Stimulated activated CD4-positive, alpha-beta T cell treated with anti-CD3 and anti-CD28 coated beads, Interleukin-12 subunit alpha, Interleukin-12 subunit beta, amount 100 ng/mL, for 48 hours (primary cell): ENCODE measurements around the gene FCAR.
"Not testable (repeated sequence)": the region's sequence is repeated elsewhere in the genome, so short reads cannot be mapped to it uniquely, and the experiment has no call there.

Source experiments
- DNase-seq, 3 donors: peaks; one replicate each; pipeline ENCODE4 v3.0.0-alpha.2; 2020; ENCODE audit warnings: low read depth in 2 of 3, low spot score in 1 of 3

The FCAR gene

DNA sequence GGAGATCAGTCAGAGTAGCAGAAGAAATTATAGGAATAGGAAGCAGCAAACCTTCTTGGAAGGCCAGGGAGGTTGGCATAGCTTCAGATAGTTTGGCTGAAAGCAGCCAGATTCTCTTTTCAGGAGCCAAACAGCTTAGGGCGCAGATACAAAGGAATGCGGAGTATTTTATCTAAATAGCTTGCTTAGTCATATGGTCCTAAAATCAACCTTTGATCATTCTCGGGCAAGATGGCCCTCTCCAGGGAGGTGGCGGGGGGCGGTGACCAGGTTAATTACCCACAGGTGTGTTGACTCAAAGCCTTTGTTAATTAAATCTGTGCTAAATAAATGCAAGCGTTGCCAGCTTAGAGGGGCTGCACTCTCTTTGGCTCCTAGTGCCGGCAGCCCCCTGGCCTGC, 19.4 kb downstream of the FCAR start:
- no peak for DNase-seq

DNA sequence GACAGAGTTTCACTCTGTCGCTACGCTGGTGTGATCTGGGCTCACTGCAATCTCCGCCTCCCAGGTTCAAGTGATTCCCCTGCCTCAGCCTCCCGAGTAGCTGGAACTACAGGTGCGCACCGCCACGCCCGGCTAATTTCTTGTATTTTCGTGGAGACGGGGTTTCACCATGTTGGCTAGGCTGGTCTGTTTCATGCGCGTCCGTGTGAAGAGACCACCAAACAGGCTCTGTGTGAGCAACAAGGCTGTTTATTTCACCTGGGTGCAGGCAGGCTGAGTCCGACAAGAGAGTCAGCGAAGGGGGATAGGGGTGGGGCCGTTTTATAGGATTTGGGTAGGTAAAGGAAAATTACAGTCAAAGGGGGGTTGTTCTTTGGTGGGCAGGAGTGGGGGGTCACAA, 20.1 kb downstream of the FCAR start:
- not testable (repeated sequence) for DNase-seq

DNA sequence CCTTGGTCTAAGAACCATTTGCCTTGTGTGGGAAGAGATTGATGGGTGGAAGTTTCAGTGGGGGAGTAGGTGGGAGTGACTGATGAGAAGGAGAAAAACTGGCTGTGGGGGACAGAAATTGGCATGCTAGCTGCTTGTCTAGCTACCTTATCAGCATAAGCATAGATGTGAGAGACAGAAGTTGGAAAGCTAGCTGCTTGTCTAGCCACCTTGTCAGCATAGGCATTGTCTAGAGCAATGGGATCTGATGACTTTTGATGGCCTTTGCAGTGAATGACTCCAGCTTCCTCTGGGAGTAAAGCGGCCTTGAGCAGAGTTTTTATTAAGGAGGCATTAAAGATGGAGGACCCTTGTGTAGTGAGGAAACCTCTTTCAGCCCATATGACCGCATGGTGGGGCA, 22.0 kb downstream of the FCAR start:
- no peak for DNase-seq

DNA sequence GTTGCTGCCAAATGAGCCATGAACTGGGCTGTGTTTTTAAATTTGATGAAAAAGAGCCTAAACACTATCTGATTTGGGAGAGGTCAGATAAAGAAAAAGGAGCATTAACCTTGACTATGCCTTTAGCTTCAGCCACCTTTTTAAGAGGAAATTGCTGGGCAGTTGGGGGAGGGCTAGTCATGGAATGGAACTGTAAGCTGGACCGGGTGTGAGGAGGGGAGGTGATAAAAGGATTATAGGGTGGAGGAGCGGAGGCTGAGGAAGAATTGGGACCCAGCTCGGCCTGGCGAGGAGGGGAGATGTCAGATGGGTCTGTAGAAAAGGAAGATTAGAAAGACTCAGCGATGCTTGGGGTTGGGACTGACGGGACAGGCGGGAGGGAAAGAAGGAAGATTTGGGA, 24.6 kb downstream of the FCAR start:
- DNase-seq: not testable (repeated sequence)

DNA sequence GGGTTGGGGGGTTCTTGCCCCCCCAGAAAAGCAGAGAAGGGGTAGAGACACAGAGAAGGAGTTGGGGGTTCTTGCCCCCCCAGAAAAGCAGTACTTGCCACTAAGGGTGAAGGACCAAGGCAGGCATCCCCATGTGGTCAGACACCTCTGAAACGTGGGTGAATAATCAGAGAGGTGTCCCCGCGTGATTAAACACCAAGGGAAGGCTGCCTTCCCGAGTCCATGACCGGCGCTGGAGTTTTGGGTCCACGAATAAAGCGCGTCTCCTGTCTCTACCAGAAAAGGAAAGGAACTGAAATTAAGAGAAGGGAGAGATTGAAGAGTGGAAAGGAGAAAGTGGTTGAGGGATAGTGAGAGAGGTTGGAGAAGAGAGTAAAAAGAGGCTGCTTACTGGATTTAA, 25.6 kb downstream of the FCAR start:
- DNase-seq: not testable (repeated sequence)

DNA sequence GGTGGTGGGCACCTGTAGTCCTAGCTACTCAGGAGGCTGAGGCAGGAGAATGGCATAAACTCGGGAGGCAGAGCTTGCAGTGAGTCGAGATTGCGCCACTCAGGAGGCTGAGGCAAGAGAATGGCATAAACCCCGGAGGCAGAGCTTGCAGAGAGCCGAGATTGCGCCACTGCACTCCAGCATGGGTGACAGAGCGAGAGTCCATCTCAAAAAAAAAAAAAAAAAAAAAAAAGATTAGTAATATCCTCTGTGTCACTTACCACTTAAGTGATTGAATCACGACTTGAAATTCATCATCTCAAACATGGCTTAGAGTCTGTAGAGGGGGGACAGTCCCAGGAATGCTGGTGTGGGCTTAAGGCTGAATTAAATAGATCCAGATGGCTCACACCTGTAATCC, 27.1 kb downstream of the FCAR start:
- DNase-seq: not testable (repeated sequence)

DNA sequence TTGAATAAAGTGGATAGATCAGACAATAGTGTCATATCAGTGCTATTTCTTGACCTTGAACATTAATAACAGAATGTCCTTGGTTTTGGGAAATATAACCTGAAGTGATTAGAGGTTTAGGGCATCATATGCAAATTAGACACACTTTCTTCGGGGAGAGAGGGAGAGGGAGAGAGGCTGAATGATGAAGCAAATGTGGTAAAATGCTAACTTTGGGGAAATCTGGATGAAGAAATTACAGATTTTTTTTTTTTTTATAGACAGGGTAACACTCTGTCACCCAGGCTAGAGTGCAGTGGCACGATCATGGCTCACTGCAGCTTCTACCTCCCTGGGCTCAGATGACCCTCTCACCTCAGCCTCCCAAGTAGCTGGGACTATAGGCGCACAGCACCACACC, 28.0 kb downstream of the FCAR start:
- no peak for DNase-seq

DNA sequence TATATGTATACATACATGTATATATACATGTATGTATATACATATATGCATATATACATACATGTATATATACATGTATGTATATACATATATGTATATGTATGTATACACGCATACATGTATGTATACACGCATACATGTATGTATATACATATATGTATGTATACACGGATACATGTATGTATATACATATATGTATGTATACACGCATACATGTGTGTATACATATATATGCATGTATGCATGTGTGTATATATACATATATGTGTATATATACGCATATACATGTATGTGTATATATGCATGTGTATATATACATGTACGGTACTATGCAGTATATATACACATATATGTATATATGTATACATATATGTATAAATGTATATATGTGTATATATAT, 29.3 kb downstream of the FCAR start:
- no peak for DNase-seq

DNA sequence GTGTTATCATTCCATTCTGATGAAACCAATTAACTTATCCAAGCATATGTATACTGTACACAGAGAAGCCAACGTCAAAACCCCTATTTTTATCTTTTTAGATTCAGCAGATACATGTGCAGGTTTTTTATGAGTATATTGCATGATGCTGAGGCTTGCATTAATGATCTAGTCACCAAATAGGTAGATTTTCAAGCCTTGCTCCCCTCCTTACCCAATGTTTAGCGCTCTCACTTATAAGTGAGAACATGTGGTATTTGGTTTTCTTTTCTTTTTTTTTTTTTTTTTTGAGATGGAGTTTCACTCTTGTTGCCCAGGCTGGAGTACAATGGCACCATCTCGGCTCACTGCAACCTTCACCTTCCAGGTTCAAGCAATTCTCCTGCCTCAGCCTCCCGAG, 30.2 kb downstream of the FCAR start:
- not testable (repeated sequence) for DNase-seq

DNA sequence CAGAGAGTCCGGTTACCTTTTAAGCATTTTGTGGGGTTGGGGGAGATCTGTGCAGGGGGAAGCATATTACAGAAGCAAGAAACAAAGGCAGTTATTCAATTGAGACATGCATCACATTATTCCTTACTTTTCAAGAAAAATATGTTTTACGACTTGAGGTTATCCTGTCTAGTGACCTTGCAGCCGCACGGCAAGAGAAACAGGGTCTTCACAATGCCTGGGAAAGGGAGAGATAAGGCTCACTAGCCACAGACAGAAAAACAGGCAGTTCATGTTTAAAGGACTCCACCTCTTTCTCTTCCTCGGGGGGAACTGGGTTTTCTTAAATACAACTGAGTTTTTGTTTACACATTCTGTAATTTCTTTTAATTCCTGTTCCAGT, 31.4 kb downstream of the FCAR start:
- no peak for DNase-seq

DNA sequence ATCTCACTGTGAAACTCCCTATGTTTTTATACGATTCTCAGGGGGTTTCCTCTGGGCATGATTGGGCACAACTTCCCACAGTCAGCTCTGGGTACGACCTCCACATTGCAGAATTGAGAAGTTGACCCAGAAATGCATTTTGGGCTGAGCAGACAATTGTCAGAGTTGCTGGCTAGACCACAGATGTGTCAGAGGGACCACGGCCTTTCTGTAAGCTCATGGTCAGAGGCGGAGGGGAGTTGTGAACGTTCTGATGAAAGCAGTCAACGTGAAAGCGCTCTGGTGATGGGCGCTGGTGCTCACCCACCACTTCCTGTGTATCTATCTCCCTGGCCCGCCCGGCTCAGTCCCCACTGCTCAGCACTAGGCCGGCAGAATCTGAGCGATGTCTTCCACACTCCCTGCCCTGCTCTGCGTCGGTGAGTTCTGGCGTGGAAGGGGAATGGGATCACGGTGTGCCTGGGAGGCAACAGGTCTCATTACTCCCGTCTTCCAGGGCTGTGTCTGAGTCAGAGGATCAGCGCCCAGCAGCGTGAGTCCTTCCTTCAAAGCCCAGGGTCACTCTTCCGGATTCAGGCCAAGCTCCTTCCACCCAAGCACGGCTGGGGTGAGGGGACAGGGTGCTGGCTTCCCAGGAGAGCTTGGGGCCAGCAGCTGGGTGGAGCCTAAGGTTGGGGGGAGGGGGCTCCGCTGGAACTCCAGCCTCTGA, 31.9 kb downstream of the FCAR start, which contains the start of gene NCR1:
Gene NCR1 (plus strand): TSS at position 346 of the 709 bp plus-strand sequence. CDS start 40 bp downstream, at position 386.
- DNase-seq: no peak

DNA sequence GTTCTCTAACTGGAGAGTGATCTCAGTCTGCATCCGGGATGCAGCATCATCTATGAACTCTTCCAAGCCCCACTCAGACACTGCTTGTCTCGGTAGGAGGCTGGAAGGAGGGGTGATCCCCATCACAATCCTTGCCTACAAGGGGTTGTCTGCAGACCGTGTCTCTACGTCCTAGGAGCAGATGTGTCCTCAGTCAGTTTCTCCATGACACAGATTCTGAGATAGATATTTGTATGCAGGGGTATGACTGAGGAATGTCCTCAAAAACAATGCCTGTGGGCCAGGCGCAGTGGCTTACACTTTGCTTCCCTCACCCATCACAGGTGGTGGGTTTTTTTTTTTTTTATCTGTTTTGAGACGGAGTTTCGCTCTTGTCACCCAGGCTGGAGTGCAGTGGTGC, 32.8 kb downstream of the FCAR start:
- DNase-seq: no peak

DNA sequence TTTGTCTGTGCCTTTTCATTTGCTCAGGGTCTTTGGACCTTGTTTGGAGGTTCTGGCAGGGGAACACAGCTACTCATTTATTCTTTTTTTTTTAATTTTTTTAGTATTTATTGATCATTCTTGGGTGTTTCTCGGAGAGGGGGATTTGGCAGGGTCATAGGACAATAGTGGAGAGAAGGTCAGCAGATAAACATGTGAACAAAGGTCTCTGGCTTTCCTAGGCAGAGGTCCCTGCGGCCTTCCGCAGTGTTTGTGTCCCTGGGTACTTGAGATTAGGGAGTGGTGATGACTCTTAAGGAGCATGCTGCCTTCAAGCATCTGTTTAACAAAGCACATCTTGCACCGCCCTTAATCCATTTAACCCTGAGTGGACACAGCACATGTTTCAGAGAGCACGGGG, 33.9 kb downstream of the FCAR start:
- not testable (repeated sequence) for DNase-seq

DNA sequence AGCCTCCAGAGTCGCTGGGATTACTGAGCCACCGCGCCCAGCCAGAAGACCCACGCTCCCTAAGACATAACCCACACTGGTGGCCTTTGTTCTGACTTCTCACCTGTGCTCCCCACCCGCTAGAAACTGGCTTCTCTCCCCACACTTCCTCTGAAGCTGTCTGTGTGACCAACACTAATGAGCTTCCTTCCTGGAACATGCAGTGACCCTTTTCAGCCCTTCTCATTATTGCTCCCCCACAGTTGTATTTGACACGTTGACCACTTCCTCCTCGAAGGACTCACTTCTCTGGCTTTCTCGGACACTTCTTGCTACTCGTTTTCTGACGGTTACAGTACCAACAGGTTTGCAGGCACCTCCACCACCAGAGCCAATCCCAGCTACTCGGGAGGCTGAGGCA, 42.8 kb downstream of the FCAR start:
- no peak for DNase-seq

DNA sequence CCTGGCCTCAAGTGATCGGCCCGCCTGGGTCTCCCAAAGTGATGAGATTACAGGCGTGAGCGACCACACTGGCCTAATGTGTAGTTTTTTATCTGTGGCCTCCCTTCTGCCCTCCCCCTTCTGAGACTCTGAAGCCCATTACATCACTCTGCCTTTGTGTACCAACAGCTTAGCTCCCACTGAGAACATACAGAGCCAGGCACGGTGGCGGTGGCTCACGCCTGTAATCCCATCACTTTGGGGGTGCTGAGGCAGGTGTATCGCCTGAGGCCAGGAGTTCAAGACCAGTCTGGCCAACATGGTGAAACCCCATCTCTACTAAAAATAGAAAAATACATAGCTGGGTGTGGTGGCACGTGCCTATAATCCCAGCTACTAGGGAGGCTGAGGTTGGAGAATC, 44.5 kb downstream of the FCAR start:
- no peak for DNase-seq

DNA sequence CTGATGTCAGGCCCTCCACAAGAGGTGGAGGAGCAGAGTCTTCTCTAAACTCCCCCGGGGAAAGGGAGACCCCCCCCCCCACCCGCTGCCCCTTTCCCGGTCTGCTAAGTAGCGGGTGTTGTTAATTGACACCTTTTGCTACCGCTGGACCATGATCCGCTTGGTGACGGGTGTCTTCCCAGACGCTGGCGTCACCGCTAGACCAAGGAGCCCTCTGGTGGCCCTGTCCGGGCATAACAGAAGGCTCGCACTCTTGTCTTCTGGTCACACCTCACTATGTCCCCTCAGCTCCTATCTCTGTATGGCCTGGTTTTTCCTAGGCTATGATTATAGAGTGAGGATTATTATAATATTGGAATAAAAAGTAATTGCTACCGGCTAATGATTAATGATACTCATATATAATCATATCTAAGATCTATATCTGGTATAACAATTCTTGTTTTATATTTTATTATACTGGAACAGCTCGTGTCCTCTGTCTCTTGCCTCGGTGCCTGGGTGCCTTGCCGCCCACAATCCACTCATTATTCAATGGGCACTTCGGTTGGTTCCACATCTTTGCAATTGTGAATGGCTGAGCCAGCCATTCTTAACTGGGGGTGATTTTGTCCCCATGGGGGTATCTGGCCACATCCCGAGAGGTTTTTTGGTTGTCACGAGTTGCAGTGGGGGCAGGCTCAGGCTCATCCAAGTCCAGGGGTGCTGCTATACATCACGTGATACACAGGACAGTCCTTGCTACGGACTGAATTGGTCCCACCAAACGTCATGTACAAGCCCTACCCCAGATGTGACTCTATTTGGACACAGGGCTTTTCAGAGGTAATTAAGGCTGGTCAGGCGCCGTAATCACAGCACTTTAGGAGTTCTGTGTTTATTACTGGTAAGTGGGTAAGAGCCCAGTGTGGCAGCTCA, 45.9 kb downstream of the FCAR start:
- not testable (repeated sequence) for DNase-seq

DNA sequence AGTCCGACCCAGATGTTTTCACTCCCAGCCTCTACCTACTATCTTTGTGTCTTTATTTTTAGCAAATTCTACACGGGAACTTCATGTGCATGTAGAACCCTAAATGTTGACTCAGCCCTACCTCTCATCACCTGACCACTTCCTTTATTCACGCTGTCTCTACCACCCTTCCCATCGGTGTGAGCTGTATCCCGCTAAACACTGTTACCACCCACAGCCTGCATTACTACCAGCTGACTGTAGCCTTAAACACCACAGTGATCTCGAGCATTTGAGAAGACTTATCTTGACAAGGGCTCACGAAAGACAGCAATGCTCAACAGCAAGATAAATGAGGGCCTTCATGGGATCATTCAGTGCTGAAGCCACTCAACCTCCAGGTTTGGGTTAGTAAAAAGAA, 47.0 kb downstream of the FCAR start:
- no peak for DNase-seq

DNA sequence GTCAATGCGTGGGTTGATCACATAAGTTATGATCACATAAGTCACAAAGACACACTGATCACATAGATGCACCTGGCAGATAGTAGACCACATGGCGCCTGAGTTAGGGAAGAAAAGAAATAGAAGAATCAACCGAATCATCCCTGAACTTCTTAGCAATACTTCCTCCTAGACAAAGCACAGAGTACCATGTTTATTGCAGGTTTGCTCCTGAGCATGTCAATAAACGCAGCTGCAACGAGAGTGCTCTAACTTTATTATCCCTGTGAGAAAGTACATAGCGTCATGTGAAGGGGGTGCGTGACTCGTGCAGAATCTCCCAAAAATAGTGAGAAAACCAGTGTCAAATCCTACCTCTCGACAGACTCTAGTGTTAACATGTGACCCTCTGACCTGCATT, 49.2 kb downstream of the FCAR start:
- no peak for DNase-seq

DNA sequence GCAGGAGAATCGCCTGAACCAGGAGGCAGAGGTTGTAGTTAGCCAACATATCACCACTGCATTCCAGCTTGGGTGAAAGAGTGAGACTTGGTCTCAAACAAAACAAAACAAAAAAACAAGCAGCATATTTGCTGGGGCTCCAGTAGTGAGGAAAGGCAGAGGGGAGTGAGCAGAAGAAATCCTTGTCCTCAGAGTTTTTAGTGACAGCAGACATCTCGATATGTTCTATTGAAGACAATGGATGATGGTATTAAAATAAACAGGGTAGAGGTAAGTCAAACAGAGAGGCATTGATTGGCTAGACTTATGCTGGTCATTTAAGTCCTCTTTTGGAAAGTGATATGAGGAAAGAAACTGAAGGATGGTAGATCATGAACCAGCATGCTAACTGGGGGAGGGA, 54.3 kb downstream of the FCAR start:
- no peak for DNase-seq

DNA sequence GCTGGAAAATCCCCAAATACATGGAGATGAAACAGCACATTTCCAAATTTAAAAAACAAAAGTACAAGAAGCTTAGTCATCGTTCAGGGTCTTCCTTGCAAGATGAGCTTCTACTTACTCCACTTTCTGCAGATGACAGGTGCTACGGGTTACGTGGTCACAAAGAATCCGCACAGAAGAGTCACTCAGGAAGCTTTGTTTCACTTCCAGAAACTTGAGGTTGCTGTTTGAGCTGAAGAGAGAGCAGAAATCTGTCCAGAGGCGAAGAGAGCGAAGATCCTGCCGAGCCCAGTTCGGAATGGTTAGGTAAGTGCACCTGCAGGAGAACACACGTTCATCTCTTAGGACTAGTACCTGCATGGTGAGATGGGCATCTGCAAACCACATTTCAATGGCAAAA, 63.9 kb downstream of the FCAR start:
- no peak for DNase-seq

DNA sequence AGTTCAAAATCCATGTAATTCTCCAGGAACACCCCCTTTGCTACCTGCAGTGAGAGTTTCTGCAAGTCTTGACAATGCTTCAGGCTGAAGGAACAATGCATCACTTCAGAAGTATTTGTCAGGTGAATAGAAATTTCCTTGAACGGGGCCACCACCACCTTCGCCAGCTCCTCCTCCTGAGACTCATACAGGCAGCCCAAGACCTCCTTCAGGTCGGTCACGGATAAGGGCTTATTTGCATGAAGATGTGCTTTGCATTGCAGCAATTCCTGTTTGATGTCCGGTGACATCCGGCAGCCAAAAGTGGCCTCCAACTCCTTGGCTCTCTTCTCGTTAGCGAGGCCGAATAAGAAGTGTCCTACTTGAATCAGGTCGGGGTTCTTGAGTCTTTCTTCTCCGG, 64.9 kb downstream of the FCAR start:
- DNase-seq: no peak

DNA sequence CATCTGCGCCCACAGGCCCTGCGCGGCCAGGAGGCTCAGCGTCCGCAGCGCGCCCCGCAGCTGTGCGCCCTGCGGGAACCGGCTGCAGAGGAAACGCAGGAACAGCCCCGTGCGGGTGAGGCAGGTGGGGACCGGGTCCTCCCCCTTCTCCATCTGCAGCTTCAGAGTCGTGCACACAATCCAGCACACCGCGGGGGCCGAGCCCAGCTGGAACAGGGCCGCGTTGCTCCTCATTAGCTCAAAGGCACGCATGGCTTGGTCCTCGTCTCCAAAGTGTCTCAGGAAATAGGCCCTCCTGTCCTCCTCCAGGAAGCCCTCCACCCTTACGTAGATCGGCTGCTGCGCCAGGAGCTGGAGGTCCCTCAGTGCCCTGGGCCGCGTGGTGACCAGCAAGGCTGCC, 65.5 kb downstream of the FCAR start:
- not testable (repeated sequence) for DNase-seq
